CMK (cell line): ENCODE measurements around the gene RBPJL.

Experiments used
- DNase-seq: peaks from one replicate; pipeline ENCODE4 v3.0.0-alpha.2; 2010; ENCODE audit warnings: low read depth

The RBPJL gene, protein sequence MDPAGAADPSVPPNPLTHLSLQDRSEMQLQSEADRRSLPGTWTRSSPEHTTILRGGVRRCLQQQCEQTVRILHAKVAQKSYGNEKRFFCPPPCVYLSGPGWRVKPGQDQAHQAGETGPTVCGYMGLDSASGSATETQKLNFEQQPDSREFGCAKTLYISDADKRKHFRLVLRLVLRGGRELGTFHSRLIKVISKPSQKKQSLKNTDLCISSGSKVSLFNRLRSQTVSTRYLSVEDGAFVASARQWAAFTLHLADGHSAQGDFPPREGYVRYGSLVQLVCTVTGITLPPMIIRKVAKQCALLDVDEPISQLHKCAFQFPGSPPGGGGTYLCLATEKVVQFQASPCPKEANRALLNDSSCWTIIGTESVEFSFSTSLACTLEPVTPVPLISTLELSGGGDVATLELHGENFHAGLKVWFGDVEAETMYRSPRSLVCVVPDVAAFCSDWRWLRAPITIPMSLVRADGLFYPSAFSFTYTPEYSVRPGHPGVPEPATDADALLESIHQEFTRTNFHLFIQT

GRCh38 chr20:45306431-45306982 lies at the start of gene RBPJL:
Gene RBPJL, plus strand, starts transcription at chr20:45306840. Its CDS starts 83 bp downstream, at chr20:45306923.
- DNase-seq, result no peak

DNA sequence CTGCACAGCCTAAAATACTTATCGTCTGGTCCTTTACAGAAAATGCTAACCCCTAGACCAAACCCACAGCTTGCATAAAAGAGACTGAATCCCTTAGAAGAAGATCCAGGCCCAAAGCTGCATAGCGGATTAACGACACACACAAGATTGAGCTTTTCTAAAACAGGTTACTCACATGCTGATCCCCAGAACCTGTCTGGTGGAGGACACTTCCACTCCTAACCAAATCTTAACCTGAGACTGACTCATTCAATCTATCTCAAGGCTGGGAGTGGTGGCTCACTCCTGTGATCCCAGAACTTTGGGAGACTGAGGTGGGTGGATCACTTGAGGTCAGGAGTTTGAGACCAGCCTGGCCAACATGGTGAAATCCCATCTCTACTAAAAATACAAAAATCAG lies 49.5 kb upstream of the RBPJL start:
- no peak for DNase-seq

GRCh38 chr20:45257711-45258110 lies 48.9 kb upstream of the RBPJL start:
- no peak for DNase-seq

DNA sequence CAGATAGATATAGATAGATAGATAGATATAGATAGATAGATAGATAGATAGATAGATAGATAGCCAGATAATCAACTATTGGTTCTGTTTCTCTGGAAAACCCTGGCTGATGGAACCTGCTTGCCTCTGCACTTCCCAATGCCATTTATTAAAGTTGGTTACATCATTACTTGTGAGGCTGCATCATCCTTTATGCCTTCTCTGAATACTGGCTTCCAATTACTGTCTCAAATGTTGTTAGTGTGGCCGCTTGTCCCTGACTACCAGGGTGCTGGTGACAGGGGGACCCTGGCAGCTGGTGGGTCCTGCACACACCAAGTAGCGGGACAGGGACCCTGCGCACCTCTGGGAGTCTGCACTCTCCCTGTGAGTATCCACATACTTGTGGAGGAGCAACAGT lies 48.4 kb upstream of the RBPJL start:
- no peak for DNase-seq

- DNase-seq, result no peak
Measured at GRCh38 chr20:45258664-45259063, 48.0 kb upstream of the RBPJL start.

DNA sequence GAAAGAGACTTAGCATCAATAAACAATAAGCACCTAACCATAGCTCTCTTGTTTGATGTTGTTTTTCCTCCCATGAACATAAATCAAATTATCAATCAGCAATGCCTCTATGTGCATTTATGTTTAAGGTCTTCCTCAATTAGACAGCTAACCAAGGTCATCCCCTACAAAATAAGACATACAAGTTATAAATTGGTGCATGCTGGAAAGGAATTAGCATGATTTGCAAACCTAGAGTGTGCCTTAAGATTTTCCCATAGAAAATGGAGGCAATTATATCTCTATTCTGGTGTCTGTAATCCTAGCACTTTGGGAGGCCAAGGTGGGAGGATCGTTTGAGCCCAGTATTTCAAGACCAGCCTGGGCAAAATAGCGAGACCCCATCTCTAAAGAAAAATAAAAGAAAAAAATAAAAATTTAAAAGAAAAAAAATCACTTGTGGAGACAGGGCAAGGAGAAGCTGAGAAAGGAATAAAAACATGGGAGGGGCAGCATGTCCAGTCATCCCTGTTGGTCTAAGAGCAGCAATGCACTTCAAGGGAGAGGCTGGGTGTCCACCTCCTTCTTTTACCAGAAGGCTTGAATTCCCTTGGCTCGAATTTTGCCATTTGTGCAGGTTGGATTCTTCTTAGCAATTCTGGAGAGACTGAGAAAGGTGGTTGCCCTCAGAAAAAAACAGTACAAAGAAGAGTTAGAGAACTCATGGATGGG lies 42.9 kb upstream of the RBPJL start:
- no peak for DNase-seq

- DNase-seq, result no peak
Measured at GRCh38 chr20:45266977-45267376, 39.7 kb upstream of the RBPJL start.

GRCh38 chr20:45268531-45268930 lies 38.1 kb upstream of the RBPJL start:
- DNase-seq, result no peak

DNA sequence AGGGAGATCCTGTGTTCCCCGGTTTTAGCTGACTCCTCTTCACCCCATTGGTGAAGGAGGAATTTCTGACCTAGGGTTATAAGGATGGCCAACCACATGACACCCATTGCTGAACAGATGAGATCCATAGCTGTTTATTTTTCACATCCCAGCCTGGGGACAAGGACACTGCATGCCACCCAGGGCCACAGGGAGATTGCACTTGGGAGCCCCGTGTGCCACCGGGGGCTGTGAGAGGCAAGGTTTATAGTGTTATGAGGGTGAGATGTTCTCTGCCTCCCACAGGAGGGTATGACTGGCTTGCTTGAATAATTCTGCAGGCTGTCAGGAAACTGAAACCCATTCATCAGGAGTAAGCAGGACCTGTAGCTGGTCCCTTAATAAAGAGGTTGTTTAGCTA lies 37.6 kb upstream of the RBPJL start:
- no peak for DNase-seq

- no peak for DNase-seq
Measured at GRCh38 chr20:45269754-45270270, 36.8 kb upstream of the RBPJL start.

- DNase-seq, result no peak
Measured at GRCh38 chr20:45275338-45275737, 31.3 kb upstream of the RBPJL start.

DNA sequence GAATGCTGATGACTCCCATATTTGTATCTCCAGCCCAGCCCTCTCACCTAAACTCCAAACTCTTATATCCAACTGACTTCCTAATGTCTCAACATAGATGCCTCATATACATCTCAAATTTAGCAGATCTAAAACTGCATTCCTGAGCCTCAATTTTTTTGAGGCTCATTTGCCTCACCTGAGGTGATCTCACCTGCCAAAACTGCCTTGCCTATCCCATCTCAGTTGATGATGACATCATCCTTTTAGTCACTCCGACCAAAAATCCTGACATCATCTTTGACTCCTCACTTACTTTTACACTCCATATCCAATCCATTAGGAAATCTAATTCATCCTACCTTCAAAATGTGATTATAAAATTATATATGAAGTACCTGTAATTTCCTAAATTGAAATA lies 26.6 kb upstream of the RBPJL start:
- no peak for DNase-seq

GRCh38 chr20:45282700-45283550 lies 23.7 kb upstream of the RBPJL start:
- no peak for DNase-seq

- no peak for DNase-seq
Measured at GRCh38 chr20:45283551-45284057, 23.0 kb upstream of the RBPJL start.

DNA sequence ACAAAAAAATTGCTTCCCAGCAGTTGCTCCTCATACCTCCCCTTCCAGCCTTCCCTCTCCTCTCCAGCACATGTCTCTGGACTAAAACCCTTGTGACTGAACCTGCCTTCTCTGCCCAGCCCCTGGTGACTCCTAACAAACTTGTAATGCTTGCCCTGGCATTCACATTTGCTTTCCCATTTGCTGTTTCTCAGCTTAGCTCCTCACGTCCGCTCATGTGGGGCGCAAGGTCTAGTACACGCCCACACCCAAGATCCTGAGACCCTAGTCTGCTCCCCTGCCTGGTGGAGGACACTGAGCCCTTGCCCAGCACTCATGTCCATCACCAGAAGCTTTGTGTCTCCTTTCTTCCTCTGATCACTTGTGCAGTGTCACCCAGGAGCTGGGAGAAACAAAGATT lies 18.3 kb upstream of the RBPJL start:
- DNase-seq, result no peak

DNA sequence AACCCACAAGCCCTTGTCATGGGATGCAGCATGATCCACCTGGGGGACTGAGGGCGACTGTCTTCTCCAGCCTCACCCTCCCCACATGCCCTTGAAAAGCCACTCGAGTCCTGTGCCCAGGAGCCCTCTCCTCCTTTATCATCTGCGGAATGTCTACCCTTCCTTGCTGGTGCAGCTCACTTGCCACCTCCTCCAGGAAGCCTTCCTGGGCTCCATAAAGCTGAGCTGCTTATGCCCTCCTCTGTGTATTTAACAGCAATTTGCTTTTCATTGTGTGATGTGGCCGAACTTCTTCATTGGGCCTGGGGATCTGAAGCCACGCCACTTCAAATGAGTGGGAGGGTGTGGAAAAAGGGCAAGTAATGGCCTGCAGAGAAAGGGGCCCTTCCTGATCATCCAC lies 17.8 kb upstream of the RBPJL start:
- no peak for DNase-seq

DNA sequence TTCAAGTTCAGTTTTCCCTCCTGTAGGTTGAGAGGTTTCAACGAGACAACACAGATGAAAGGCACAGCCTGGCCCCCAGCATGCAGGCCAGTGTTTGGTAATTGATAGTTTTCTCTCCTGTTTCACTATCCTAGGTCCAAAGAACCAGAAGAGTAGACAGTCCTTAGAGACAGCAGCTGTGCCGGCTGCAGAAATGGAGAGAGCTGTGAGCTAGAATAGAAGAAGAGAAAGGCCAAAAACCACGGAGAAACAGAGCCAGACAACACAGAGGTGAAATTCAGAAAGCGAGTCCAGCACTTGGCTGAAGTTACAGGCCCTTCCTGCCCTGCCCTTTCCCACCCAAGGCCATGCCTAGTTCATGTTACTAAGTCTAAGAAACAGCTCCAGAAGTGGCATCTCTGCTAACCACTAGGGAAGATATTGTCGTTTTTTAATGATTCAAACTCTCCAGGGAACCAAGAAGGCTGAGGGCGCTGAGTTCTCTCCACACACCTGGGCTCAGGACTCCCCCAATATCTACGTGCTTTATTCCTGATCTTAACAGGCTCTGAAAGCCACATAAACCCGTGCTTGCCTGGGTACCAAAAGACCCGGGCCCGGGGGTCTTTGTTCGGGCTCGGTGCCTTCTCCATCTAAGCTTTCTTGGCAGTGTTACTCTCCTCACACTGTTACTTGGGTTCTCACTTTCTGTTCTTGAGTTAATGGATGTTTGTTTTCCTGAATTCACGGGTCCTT lies 16.5 kb upstream of the RBPJL start:
- DNase-seq, result no peak

DNA sequence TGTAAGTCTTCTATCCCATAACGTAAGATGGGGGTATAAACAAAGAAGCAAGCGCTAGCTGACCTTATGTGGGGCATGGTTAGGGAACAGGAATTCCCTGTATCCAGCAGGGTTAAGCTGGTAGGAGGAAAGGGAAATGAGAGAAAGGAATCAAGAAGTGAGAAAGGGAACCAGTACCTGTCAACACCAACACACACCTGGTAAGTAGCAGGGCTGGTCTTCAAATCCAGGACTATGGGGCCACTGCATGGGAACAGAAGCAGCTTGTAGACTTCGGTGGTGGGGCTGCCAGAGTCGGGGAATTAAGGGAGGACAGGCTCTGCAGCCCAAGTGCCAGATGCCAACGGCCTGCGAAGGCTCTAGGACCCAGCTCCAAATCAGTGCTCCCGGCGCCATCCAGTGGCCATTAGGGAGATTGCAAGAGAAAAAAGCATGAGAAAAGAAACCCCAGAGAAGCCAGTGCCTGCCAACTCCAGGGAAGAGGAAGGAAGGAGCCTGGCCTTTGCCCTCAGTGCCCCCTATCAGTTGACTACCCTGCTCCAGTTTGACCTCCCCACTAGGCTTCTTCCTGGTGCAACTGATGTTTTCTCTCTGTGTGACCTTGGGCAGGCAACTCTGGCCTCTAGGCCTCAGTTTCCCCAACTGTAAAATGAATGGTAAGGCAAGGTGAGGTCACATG lies 15.8 kb upstream of the RBPJL start:
- peak; percentile 69 for DNase-seq

DNA sequence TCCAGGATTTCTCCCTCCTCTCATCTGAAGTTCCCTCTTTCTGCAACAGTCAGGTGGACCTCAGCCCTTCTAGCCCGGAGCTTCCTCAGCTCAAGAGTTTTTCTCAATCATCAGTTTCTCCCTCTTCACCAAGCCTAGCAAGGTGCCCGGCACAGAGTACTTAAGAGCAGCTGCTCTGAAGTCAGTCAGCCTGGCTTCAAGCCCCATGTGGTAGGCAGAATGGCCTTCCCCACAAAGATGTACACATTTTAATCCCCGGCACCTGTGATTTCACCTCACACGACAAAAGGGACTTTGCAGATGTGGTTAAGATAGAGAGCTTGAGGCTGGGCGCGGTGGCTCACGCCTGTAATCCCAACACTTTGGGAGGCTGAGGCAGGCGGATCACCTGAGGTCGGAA lies 15.1 kb upstream of the RBPJL start:
- DNase-seq, result no peak

DNA sequence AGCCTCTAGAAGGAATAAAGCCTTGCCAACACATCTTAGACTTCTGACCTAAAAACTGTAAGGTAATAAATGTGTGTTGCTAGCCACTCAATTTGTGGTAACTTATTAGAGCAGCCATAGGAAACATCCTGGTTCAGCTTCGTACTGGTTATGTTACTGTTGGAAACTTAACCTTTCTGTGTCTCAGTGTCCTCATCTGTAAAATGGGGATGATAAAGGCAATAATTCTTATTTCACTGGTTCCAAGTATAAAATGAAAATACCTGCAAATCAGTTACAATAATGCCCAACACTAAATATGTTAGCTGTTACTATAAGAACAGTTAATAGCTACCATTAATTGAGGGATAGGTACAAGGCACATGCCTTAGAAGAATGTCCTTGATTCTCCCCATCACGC lies 14.3 kb upstream of the RBPJL start:
- no peak for DNase-seq
